NCI-H146 treated with DMSO at 0.1 percent for 48 hours (cell line): ENCODE results near the gene EXOC4.
"Not testable (repeated sequence)": the region's sequence is repeated elsewhere in the genome, so short reads cannot be mapped to it uniquely, and the experiment has no call there.

ENCODE experiments used
- DNase-seq: peaks from one replicate; lab custom pipeline; 2025; ENCODE audit not compliant: unreplicated experiment; lab: John Stamatoyannopoulos, UW

Gene EXOC4

DNA sequence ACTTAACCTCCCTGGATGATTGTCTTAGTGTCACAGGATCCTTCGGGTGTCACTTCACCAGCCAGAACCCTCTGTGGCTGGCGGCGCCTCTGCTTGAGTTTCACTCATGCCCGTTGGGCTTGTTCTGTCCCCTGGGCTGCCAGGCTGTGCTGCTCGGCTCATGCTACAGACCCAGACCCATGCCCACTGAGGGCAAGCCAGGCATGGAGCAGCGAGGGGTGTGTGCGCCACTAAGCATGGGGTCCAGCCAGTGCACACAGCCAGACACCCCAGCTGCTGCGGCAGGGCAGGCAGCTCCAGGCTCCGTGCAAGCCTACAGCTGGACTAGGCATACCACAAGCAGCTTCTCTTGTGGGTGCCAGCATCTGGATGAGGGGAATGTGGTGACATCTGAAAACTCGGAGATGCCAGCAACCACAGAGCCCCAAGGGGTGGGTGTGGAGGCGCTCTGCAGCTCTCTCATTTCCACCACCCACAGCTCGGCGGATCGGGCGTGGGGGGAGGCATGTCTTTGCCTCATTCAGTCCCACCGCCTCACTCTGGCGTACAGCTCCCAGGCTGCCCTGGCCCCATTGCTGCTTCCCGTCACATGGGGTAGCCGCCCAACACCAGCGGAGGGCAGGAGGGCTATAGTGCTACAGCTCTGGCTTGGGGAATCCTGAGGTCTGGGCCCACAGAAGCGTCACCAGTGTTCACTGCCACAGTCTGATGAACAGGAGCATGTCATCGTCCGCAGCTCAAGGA is 604.7 kb downstream of the EXOC4 start:
- DNase-seq: no peak

DNA sequence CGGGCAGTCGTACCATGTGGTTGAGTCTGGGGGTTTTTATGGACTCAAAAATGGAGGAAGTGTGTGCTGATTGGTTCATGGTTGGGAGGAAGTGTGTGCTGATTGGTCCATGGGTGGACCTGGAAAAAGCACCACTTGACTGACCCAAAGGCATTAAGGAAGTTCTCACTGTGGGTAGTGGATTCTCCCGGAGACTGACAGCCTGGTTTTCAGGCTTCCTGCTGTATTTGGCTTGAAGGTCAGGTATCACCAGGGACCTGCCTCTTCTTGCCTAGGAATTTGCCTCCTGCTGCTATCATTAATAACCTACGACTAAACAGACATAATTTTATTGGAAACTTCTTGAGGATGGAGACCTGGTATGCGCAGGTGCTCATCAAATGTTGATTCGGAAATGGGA is 605.4 kb downstream of the EXOC4 start:
- DNase-seq: no peak

DNA sequence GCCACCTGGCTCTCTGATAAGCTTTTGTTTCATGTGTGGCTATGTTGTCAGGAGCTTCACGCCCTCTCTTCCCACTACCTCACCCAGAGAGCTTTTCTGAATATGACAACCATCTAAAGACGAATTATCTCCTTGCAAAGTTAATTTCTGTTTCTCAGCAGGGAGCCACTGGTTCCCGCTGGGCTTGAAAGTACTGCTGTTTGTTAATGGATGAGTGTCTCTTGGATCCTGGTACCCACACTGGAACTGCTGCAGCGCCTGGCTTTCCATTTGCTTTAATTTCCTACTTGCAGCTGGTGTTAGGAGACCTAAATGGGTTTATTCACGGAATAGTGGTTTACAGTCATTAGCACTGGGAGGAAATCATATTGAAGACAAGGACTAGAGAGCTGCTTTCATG is 606.4 kb downstream of the EXOC4 start:
- peak; percentile 96 for DNase-seq

DNA sequence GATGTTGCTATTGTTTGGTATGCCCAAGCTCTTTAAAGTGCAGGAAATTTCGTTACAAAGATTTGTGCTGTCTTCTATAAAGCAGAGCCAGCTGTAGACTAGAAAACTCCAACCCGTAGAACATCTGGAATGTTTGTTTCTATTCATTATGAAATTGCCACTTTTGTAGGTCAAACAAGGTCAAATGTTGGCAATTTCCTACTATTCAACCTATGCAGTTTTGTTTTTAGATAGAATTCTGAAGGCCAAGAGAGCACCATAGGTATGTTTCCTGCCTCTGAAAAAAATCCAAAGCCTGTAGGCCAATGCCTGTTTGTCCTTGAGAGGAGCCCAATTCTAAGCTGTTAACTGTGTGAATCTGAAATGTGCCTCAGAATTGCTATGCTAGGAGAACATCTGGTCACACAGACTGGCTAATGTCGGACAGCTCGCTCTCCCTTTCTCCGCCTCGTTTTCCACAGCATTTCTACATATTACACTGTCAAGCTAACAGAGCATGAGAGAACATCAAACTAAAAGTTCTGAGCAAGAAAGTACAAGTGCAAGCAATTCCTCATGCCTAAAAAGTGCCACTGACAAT is 607.1 kb downstream of the EXOC4 start:
- DNase-seq: no peak

DNA sequence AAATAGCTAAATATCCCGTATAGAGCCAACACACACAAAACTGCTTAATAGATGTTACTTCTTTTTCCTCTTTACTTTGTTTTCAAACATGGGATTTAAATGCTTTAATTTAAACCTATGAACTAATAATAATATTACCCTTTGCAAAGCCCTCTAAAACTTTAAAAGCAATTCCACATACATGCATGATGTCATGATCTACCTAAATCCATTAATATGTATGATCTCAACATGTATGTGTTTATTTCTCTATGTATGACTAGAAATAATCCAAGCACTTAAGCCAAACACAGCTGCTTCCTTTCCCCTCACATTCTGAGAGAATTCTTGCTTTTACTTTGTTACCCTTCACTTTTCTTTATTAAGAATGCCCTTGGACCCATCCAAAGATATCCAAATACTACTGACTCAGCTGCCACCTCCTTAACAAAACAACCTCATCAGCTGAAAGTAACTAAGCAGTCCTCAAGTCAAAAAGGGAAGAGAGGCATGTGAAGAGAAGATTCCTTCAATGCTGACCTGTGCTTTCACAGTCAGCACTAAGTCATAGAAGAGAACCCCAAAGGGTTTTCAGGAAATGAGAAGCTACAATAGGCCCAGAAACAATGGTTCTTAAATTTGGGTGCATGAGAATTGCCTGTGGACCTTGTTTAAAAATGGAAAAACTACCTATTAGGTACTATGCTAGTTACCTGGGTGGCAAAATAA is 607.9 kb downstream of the EXOC4 start:
- no peak for DNase-seq

DNA sequence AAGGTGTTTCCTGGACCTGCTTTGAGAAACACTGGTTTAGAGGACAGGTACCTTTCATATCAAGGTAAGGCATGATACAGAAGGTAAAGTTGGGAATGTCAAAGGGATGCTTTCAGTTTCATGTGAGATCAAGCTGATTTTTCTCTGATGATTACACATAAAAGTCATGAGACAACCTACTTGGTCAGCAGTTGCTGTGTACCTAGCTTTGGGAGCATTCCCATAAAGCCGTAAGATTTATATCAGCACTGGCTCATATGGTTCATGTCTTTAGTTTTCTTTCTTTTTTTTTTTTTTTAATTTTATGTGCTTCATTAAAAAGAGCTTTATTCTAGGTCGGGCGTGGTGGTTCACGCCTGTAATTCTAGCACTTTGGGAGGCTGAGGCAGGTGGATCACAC is 609.0 kb downstream of the EXOC4 start:
- DNase-seq: no peak

DNA sequence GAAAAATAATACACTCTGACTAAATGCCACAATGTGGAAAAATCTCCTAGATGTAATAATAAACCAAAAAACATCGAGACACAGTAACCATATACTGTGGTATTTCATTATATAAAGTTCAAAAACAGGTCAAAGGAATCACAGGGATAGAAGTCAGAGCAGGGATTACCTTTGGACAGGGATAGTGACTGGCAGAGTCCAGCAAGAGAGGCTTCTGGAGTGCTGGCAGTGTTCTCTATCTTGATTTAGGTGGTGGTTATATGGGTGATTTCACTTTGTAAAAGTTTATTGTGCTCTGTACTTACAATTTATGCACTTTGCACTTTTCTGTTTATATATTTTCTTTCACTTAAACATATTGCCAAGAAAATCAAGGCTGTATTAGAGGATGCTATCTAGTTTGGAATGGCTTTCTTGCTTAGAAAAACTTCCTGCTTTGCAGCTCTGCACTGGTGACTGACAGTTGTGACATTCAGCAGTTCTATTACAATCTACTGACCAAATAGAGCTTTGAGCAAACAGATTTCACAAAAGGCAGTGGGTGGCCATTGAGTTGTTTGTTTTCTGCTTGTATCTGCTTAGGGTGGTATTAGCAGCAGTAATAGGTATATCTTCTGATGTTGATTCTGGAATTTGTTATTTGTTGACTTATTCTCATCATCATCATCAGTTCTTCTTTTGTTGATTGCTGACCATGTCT is 610.6 kb downstream of the EXOC4 start:
- peak; percentile 76 for DNase-seq

DNA sequence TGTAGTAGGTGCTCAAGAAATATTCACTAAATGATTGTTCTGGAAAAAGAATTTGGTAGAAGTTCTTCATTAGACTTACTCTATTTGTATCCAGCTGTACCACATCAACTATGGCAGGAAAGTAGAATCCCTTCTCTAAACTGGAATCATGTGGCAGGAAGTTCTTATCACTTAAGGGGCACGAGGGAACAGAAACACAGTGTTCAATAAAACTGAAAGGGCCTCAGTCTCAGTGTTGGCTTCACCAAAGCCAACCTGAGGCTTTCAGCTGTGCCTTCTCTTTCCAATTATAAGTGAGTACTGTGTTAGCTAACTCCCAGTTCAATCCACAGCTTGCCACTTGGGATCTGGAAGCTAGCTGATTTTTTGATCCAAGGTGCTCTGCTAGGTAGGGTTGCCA is 616.7 kb downstream of the EXOC4 start:
- no peak for DNase-seq

DNA sequence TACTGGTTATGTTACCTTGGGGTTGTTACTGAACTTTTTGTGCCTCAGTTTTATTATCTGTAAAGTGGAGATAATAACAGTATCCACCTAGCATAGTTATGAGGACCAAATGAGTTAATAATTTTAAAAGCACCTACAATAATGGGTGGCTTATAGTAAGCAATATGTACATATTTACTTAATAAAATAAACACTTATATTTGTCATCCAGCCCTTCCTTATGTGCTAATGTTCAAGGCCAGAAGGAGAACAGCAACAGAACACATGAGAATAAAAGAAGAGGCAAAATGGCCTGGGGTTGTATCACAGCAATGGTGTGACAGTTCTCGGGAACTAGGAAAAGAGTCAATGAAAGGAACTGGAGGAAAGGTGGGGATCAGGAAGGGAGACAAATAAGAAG is 618.9 kb downstream of the EXOC4 start:
- DNase-seq: no peak

DNA sequence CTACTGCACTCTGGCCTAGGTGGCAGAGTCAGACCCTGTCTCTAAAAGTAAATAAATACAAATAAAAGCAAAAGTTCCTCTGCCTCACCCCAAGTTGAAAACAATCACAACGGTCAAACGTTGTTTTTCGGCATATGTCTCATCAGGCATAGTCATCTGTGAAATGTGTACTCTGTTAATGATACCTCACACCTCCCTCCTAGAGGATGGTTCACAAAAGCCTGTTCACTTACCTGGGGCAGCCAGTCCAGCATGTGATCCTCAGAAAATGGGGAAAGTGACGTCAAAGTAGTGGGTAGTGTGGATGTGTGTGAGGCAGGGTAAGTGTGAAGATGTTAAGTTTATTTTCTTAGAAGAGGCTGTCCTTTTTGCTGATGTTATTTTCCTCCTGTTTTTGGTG is 620.3 kb downstream of the EXOC4 start:
- no peak for DNase-seq

DNA sequence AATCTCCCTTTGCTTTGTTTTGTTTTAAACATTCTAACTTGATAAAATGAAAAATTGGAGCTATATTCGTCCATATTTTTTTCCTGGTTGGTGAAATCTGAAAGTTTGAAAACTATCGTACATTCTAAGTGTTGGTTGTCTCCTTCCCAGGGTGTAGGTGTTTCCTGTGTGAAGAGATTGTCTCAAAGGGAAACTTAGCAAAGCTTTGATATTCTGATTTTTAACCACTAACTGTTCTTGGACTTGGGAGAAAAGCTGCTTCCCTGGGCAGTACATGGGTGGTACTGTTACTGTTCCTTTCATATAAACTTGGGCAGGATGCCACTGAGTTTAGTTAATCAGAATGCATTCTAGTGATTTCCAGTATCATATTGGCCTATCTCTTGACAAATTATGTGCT is 620.8 kb downstream of the EXOC4 start:
- no peak for DNase-seq

DNA sequence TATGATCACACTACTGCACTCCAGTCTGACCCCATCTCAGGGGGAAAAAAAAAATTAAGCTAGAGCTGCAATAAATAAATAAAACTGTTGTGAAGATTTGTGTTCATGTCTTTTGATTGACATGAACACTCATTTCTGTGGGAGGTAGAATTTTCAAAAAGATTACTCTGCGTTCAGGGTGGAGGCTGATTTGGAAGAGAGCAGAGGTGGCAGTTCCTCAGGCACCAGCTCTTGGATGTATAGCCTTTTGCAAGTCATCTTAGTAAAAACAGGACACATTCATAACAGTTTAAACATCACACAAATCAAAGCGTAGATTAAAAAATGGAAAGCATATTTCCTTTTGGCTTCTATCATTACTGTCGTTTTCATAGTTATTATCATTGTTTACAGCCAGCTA is 630.7 kb downstream of the EXOC4 start:
- no peak for DNase-seq

DNA sequence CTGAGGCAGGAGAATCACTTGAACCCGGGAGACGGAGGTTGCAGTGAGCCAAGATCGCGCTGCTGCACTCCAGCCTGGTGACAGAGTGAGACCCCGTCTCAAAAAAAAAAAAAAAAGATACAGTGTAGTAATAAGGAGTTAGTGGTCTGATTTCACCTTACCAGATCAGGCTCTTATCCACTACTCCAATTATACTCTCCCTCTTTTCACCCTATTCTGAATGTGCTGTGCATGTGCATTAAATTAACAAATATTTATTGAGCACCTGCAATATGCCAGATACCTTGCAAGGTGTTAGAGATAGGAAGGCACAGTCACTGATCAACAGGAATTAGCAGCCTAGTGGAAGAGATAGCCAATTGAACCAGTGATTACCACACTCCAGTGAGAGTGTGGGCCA is 632.3 kb downstream of the EXOC4 start:
- no peak for DNase-seq

DNA sequence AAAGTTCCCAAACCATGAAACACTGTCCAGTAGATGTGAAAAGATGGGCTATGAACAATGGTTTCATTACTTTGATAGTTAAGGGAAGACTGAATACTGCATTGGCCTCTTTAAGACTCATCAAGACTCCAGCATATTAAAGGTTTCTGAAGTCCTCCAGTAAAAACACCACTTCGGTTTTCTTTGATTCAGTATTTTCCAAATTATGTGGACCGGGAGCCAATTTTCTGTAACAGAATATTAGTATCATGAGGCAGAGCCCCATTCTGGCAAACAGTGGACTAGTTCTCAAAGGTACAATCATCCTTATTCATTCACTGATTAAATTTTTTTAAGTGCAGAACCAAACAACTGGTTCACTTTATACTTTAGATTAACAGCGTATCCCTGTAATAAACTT is 633.2 kb downstream of the EXOC4 start:
- no peak for DNase-seq

DNA sequence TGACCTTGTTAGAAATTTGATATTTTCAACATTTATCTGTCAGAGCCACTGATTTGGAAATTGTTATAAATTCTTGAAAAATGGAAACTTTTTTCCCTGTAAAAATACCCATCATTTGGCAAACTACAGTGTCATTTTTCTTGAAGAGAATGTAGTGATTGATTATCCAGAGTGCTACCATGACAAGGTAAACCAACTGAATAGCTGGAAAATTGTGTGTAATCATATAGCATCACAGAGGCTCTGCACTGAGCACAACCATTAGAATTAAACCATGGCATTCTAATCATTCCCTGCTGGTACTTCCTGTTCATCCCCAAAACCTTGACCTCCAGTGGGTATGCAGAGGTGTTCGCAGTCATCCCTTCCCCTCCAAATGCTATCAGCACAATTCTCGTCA is 633.9 kb downstream of the EXOC4 start:
- DNase-seq: no peak

DNA sequence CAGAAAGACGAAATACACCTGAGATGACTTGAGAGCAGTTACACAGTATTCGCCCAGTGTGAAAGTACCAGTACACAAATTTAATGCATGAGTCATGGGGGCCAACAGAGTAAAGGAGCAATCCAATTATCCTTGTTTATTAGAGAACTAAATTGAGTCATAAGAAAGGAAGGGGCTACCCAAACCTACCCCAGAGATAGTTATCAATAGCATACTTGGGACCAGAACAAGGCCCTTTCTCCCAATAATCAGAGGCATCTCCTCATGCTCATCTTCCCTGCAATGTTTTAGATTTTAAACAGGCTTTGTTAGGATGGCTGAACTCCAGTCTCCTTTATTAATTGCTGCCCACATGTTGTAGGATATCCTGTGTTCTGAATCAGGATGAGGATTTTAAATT is 634.6 kb downstream of the EXOC4 start:
- DNase-seq: no peak

DNA sequence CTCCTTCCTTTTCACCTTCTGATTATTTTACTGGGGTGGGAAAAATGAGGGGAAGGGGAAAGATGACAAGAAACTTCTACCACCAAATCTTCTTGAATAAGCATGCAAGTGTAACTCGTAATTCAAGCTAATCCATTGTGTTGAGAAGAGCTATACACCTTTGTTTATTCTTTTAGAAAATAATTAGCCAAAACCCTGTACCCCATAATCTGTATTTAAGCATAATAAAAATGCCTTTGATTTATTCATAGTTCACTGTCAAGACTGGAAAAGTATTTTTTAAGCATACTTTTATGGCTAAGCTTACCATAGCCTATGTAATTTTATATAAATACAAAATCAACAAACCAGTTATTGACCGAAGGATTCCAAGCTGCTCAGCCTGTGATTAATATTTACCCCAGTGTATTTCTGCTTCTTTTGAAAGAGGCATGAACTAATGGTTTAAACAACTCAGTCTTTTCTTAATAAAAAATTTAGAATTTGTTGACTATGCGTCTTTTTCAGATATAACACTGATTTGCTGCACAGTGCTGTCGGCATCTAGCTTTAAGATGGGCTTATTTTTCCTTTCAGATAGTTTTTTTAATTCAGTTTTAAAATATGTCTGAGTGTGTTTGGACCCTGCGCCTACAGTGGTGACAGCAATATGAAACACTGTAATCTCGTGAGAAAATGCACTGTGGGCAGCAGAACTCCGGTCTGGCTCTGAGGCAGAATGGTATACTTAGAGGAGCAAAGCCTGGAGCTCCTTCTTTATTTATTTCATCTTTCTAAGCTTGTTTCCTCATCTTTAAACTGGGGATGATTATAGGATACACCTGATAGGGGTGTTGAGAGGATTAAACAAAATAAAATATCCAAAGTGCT is 635.4 kb downstream of the EXOC4 start:
- no peak for DNase-seq

DNA sequence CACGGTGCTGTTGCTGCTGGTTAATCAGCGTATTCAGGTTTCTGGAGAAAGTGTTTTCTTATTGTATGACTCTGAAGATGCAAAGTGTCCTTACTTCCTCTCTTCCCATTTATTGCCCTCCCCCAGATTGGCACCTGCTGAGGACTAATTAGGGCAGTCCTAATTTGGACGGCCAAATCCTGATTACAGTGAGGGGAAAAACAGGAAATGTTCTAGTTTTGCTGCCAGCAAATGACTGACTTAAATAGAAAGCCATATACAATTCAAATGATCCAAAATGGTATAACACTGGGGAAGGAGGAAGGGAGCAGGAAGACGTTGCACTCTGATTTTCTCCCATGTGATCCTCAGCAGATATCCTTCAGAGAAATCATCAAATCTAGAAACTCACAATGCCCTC is 651.9 kb downstream of the EXOC4 start:
- no peak for DNase-seq

DNA sequence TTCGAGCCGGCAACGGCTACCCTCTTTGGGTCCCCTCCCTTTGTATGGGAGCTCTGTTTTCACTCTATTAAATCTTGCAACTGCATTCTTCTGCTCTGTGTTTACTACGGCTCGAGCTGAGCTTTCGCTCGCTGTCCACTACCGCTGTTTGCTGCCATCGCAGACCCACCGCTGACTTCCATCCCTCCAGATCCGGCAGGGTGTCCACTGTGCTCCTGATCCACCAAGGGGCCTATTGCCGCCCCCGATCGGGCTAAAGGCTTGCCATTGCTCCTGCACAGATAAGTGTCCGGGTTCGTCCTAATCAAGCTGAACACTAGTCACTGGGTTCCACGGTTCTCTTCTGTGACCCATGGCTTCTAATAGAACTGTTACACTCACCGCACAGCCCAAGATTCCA is 653.7 kb downstream of the EXOC4 start:
- not testable (repeated sequence) for DNase-seq

DNA sequence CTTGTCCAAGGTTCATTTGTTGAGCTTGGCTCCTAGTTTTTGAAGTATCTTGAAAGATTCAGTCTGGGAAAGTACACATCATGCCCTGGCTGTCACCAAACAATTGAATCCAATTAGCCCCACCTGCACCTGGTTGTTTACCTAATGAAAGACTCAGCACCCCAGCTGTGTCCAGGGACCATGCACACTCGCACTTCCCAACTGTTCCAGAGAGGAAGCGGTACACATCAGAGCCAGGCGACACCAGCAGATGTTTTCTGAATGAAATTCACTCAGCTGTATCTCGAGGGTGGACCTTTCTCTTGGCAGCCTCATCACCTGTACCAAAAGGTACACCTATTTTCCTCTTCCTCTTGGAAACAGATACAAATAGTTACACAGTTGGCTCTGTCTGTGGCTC is 657.9 kb downstream of the EXOC4 start:
- peak; percentile 93 for DNase-seq

DNA sequence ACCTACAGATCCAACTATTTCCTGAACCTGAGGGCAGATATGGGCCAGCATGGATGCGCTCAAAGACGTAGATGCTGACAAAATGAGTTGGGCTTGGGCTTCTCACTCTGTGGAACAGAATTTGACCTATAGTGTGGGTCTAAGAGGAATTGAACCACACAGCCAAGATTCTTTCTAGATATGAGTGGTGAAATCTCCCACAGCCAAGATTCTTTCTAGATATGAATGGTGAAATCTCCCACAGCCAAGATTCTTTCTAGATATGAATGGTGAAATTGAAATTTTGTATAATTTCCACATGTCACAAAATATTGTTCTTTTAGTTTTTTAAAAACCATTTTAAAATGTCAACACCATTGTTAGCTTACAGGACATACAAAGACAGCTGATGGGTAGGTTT is 658.8 kb downstream of the EXOC4 start:
- no peak for DNase-seq
